CD4-positive, alpha-beta T cell treated with Interleukin-2 at 100 ng/mL for 4 hours (primary cell): ENCODE results near the gene PLPPR5.

Experiments used
- DNase-seq: peaks from one replicate; pipeline ENCODE4 v3.0.0-alpha.2; 2020; ENCODE audit warnings: low spot score

PLPPR5 gene

DNA sequence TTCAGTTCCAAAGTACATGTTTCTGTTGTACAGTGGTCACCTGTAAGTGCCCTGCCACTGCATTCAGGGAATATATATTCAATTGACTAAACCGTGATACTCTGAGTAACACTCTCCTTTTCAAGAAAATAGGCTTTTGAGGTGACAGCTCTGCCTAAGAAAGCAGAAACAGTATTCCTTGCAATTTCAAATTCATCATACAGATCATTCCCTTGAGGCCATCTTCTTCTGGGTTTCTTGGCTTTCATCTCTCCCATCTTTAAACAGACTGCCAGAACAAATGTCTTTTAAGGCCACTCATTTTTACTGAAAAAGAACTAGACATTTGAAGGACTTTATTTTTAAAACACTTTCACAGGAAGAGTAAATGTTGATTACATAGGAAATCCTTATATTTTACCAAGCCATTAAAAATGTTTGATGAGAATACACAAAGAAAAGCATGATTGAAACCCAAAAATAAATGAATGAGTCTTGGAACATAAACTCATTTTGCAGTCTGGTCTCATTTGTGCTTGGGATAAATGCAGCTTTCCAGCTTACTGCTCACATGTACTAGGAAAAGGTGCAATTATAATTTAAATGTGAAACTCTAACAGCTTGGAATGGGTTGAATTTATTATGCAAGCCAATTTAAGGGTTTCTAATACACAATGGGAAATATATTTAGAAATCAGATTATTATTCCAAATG, 34.7 kb downstream of the PLPPR5 start:
- no peak for DNase-seq

DNA sequence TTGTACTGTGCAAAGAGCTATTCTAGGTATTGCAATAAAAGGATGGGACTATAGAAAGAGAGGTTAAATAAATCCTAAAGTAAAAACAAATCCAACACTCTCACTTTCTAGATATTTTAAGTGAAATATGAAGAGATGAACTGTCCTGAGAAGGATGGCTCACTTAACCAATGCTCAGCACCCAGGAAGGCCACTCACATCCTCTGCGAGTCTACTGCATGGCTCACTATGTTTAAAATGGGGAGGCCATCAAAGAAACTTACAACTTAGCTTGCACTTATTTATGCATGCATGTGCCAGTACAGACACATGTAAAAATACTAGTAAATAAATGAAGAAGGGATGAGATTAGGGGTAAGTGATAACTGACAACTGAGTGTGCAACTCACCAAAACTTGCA, 37.5 kb downstream of the PLPPR5 start:
- no peak for DNase-seq

DNA sequence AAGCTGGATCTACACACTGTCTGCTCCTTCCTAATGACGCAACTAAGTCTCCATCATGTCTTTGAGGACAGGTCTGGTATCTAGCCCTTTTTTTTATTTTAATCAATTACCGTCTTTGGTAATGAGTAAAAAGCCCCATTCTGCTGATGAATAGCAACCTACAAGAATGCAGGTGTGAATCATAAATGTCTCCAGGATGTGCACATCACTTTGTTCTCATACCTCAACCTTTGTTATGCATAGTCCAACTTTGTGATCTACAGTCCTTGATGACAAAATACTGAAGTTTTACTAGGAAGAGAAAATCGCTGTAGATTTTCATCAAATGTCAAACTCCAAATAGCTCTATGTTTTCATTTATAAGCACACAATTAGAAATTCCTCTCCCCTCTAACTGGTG, 39.3 kb downstream of the PLPPR5 start:
- DNase-seq = no peak

DNA sequence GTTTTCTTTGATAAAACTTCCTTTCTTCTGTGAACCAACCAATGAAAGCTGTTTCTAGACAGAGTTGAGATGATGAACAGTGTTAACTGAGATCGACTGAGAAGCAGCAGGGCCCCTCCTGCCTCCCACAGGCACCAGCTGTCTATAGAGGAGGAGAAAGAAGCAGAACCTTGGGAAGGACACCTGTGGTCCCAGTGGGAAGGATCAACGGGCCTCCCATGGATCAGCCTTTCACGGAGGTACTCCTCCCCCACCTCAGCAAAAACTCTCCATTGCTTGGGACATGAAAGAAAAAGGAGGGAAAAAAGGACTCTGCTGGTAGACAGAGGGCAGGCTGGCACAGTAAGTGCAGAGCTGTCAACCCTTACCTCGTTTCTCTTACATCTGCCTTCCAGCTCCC, 40.5 kb downstream of the PLPPR5 start:
- DNase-seq = no peak

DNA sequence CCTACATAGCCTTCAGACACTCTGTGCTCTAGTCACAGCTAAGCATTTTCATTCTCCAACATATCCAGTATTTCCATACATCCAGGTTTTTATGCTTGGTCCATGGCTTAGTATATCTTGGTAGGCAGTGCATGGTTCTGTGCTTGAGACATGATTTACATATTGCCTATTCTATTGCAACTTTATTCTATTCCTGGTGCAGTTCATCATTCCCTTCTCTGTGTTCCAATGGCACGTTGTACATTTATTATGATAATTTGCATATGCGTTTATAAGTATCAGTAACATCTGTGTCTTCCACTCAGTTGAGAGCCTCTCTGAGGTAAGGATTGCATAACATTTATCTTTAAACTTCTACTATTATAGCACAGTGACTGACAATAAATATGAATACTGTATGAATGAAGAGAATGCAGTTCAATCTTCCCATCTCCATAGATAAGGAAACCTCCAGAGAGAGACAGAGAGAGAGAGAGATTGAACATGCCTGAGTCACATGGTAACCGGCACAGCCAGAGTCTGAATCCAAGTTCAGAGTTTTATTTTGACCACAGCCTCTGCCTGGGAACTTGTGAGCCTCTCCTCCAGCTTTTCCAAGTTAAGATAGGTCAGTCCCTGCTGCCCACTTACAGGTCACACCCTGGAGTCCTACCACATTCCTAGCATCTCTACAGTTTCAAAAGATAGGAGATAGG, 41.5 kb downstream of the PLPPR5 start:
- no peak for DNase-seq

DNA sequence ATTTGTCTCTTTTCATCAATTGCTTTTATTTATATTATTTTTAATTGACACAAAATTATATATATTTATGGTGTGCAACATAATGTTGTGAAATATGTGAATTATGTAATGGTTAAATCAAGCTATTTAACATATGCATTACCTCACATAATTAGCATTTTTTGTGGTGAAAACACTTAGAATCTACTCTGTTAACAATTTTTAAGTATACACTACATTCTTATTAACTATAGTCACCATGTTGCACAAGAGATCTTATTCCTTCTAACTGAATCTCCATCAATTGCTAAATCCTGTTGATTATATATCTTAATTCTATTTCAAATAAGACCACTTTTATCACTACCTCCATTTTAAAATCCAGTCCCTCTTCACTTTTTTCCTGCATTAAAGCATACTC, 42.5 kb downstream of the PLPPR5 start:
- DNase-seq = no peak

DNA sequence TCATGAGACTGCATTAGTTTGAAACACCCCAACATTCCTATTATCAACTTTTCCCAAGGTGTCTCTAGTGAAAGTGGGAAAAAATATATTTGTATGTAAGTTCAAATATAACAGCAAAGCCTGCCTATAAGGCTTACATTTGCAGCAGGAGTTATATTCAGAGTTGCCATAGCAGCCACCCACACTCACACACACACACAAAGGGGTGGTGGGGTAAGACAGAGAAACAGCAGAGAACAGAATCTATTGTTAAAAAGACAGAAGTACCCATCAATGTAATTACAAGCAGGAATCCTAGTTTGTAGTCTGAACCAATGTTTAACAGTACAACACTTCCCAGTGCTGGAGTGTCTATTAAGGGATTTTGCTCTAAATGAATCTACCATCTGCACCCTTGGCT, 55.0 kb downstream of the PLPPR5 start:
- no peak for DNase-seq

DNA sequence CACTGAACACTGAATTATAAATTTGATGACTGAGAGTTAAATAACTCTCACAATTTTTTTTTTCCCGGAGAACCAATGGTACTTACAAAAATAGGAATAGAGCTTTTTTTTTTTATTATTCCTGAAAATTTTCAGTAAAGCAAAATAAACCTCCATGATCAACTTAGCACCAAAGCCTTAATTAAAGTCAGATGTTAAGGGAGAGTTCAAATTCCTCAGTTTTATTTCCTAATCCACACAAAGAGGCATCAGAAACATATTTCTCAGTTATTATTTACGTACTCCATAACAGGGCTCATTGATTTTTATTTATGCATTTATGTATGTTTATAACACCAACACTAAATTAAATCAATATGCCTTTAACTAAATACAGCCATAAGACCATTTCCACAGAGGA, 55.5 kb downstream of the PLPPR5 start:
- no peak for DNase-seq

DNA sequence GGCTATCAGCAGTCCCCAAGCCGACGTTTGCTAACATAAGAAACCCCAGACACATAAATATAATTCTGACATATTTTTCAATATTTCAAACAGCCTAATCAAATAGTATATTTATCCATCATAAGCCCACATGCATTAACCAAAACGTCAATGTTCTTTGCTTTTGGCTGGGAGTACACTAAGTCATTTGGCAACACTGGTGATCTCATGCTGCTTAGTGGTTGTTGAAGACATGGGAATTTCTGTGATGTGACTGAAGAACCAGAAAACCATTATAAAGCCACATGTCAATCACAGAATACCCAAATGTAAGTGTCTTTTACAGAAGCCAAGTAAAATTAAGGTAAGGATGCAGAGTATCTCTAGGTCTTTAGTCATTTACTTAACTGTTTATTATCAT, 57.6 kb downstream of the PLPPR5 start:
- DNase-seq = no peak

DNA sequence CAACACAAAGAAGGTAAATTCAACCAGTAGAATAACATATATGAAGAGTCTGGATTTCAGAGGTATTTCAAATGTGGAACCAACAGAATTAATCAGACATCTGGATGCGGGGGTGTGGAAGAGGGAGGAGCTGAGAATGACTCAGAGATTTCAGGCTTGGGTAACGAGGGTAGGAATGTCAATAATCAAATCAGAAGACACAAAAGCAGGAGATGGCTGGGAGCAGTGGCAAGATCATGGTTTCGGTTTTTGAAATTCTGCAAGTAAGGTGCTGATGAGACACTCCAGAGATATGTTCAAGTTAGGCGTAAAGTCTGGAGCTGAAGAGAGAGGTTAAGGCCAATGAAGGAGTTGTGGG, 64.0 kb downstream of the PLPPR5 start:
- no peak for DNase-seq

DNA sequence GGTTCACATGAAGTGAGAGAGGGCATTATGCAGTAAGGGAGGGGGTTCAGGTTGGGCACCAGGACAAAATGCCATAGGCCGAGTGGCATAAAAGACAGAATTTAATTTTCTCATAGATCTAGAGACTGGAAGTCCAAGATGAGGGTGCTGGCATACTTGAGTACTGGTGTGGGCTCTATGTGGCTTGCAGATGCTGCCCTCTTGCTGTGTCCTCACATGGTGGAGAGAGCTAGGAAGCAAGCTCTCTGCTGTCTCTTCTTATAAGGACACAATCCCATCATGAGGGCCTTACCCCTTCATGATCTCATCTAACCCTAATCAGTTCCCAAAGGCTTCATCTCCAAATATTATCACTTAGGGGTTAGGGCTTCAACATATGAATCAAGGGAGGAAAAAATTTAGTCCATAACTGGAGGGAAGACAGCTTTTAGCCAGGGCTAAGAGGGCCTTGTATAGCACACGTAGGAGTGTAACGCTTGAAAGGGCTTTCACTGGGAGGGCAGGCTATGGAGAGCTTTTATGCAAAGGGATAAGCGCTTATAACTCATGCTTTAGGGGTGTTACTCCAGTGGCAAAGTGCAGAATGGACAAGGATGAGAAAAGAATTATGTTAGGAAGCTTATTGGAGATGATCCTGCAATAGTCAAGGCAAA, 64.5 kb downstream of the PLPPR5 start:
- no peak for DNase-seq

DNA sequence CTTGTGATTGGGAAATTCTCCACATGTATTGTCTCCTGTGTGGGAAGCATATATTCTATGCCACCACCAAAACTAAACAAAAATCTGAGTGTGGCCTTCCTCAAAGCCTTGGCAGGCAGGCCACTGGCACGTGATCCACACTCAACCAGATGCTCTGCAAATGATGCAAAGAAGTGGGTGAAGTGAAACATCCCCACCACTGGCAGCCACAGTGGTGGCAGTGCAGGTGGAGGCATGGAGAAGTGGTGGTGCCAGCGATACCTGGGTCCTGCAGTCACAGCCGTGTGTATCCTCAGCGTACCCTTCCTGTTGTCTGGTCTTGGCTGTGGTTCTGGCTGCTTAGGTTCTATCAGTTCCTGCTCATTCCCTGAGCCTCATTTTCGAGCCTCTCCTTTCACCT, 65.2 kb downstream of the PLPPR5 start:
- no peak for DNase-seq

DNA sequence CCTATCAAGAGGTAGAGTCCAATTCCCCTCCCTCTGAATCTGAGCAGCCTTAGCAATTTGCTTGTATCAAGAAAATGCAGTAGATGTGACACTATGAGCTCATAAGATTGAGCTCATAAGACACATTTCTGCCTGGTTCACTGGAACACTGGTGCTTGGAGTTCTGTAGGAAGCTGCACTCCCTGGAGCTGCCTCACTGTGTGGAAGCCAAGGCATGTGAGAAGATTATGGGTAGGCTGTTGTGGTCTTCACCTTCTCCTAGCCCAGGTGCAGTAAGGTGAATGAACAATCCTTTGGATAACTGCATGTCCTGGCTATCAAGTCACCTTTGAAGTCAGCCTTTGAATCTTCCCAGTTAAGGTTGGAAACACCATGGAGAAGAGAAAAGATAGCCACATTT, 67.3 kb downstream of the PLPPR5 start:
- DNase-seq = no peak

DNA sequence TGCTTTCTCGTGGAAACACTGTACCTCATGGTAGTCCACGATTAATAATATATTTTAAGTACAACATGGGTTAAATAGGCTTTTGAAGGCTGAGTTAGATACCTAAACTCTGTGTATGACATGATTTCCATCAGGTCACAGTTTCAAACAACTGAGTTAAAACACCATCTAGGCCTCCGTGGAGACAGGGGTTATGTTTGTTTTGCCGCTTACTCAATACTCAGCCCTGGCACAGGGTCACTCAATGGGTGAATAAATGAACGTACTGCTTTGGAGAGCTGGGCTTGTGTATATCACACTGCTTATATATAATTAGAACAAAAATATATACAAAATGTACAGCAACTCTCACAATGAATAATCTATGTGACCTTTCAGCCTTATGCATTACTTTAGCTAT, 72.5 kb downstream of the PLPPR5 start:
- no peak for DNase-seq

DNA sequence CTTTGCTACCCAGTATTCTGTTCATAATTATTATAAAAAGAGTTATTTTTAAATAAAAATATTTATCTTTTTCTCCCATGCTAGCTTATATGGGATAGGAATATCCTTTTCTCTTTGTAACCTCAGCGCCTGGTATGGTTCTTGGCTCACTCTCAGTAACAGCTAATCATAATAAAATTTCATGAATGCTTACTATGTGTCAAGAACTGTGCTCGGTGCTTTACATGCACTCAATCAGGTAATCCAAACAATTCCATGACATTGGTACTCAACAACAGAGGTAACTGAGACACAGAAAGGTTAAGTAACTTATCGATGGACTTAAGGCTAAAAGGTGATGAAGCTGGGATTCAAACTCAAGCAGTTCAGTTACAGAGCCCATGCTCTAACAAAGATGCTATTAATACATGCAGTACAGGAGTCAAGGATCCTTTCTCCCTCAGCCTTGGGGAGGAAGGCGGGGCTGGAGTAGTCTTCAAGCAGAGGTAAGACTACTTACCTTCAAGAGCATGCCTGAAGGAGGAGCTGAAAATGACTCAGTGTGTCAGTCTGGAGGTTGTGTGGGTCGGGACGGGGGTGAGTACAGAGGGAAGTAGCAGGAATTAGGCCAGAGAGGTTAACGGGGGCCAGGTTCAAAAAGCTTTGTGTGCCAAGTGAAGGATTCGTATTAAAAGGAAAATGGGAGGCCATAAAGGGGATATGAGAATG, 73.4 kb downstream of the PLPPR5 start:
- DNase-seq = no peak

DNA sequence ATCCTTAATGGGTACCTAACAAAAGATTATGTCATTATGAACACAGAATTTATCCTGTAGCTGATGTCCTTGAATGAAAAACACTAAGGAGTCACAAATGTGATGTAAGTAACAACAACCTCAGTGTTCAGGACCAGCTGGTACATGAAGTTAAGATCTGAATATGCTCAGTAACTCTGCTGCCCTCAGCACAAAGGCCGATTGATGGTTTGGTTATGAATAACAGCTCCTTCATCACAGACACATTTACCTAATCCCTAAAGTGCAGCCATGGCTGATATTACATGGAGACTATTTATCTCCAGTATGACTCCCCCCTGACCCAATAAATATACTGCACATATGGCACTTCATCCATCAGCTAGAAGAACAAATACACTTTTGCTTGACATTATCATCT, 75.2 kb downstream of the PLPPR5 start:
- DNase-seq = no peak

DNA sequence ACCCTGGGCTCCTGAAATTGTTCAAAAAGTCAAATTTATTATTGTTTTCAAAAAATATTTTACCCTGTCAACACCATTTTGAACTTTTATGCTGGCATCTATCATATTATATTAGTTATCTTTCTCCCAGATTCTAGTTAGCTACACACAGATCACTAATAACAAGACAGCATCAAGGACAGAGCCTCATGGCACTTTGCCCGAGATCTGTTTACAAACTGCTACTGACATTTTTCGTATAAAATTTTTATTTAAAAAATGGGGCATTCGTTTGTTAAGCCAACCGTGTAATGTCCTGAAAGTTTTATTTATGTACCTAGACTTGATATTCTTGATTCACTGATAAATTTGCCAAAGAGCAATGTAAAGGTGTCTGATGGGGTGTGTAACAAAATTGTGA, 78.1 kb downstream of the PLPPR5 start:
- no peak for DNase-seq

DNA sequence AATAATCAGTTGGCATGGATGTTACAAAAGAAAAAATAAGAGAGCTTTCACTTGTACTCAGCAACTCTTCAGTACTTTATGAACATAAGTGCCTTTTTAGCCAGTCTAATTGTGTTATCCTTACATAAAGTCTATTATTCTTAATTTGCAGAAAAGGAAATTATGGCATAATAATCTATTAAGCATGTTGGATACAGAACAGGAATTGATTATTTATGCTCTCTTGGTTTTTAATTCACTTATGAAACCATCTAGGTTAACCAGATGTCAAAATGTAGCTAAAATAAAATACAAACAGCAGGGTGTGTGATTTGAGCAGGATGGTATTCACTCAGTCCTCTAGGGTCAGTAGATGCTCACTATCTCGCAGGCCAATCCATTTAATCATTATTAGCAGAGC, 79.7 kb downstream of the PLPPR5 start:
- no peak for DNase-seq

DNA sequence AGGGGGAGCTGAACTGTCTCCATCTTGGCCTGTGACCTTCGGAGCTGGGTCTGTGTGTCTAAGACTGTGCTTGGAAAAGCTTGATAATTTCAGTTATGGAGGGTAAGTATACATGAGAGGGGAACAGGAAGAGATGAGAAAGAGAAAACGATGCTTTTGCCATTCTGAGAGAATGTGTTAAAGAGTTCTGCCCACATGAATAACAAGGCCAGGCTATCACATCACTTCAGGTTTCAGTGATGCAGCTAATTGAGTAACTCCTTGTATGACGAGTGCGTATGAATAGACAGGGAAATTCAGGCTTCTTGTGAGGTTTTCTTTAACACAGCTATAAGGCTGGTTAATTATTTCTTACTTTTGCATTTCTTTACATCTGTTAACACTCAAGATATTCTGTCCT, 81.0 kb downstream of the PLPPR5 start:
- no peak for DNase-seq

DNA sequence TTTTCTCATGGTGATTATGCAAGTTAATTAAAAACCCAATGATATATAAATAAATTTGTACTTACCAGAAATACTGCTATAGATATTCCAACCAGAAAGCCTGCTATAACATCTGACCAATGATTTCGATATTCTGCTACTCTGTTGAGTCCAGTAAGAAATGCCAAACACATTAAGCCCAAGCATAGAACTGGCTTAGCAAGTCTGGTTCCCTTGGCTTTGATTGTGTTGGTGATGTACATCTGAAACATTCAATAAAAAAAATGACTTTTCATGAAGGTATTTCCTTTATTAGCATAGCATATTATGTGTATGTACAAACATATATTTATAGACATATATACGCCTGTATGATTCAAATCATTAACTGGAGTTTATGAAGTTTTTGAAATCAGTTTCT, 82.8 kb downstream of the PLPPR5 start:
- no peak for DNase-seq

DNA sequence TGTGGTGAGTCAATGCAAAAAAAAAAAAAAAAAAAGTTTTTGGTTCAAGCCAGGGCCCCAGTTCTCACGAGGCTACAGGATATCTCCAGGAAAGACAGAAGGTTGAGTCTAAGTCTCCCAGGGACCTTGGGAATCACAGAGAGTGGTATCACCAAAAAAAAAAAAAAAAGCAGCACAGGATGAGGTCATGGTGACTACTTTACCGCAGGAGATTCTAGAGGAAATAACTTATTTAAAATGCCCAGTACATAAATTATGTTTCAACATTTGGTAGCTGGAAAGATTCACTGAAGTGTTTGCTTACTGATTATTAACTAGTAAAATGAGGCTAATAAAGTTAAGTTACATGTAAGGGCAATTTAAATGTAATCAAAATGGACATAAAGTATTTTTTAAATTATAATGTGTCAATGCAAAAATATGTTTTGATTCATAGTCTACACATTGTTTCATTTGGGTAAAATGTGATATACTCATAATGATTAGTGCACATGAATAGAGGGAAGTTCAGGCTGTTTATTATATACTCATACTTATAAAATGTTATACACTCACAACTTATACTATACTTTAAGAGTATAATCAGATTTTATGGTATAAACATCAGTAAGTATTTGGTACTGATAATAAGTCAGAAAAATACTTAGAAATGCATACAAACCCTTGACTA, 84.1 kb downstream of the PLPPR5 start:
- DNase-seq = no peak

DNA sequence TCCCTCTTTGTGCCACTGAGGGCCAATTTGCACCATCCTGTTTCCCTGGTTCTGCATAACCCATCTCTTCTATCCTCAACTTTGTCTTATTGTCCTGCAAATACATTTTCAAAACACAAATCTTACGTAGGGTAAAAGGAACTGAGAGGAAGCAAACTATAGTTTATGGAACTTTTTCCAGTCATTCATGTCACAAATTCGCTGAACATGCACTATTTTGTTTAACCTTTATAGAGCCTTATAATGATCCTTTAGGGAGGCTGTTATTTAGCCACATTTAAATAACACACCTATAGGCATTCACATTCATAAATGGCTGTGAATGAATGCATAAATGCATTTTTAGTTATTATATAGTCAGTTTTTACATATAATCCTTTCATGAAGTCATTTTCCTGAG, 85.0 kb downstream of the PLPPR5 start:
- no peak for DNase-seq

DNA sequence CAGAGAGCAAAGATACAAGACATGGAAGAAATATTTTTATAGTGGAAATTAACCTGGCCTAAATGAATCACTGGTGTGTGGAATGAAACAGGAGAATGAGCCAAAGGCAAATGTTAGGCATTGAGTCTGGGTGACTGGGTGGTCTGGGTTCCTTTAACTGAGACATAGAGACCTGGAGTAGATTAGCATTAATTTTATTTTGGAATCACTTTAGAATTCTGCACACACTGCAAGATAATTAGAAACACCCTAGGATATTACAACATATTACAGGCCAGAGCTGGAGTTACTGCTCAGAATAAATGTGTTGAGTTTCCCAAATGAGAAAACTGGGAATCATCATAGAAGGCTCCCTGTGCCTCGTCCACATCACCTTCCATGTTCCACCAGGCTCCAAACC, 85.5 kb downstream of the PLPPR5 start:
- DNase-seq = no peak
